ENCODE measurements around the gene SPECC1. TPM values are rescaled to one million over a fixed set of nuclear protein-coding genes. Genes with fewer than 3 reads are reported as not detected.

The SPECC1 gene
- total RNA-seq, 1 experiment from 2014 or later, result 46.4 TPM

DNA sequence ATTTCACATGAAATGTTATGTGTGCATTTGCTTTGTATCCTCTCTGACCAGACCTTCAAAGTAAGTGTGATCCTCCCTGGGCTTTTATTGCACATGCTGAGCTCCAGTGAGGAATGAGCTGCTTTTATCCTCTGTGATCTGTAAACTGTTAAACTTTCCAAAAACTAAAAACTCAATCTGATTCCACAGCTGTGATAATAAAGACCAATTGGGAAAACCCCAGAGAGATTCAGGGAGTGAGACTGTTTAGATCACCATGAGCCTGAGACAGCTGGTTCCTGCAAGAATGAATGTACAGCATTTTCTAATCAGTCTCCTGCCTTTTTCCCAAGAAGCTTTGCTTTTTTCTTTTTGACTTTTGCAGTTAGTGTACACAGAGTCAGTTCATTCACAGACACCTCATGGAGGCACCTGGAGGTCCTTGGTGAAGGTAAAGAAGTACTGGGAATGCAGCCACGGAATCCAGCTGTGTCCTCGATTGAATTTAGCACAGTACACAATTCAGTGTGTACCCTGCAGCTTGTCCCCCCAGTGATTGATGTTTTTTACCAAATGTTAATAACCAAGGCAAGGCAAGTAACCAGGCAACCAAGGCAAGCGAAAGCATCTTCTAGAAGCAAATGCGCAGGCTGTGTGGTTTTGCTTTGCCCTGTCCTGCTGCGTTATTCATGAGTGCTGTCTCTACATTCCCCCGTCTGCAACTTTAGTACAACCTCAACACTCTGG is 275.6 kb downstream of the SPECC1 start:
- H3K4me2 ChIP-seq (ENCODE audit: low read length), result no peak overlapping the region
- BruUV-seq (replicated peaks), result no TSS peak

DNA sequence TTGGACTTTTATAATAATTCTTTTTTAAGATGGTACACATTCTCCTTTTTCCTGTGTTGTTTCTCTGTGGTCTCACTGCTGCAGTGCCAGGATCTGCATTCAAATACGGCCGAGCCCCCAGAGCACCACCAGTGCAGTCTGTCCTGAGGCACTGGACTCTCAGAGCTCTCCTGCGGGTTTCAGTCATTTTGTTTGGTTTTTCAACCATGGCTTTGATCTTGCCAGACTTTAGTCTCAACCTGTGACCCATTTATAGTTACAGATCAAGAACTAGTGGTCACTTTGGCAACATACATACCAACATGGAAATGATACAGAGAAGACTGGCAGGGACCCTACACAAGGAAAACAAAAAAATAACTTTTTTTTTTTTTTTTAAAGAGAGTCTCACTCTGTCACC is 280.8 kb downstream of the SPECC1 start:
- POLR2A ChIA-PET (ENCODE audit: unreplicated experiment), result no interaction called here
- no peaks in the 10 kb centered on the region for H3K79me2 ChIP-seq (ENCODE audit: low read length)
- peaks cover 6% of the 10 kb centered on the region; the same call in 1 of the 2 replicates for H3K36me3 ChIP-seq (ENCODE audit: low read depth, low read length)
- H3K9me2 ChIP-seq (replicated peaks; ENCODE audit: low read length), result no peaks in the 10 kb centered on the region
- H3K27me3 ChIP-seq (ENCODE audit: low read length), result no peaks in the 10 kb centered on the region
- H3K4me3 ChIP-seq (ENCODE audit: low read length), result no peak overlapping the region
- no peak overlapping the region for H3K4me2 ChIP-seq (ENCODE audit: low read length)
- no peaks in the 10 kb centered on the region for H3K9me3 ChIP-seq (ENCODE audit: low read length)
- H3K4me1 ChIP-seq (ENCODE audit: insufficient read depth, low read length), result no peaks in the 10 kb centered on the region
- intact Hi-C loops (cut with micrococcal nuclease), result no loop called here
- H4K20me1 ChIP-seq (ENCODE audit: low read length), result no peaks in the 10 kb centered on the region
- no peak overlapping the region for H2AFZ ChIP-seq (ENCODE audit: low read length)
- H3K9ac ChIP-seq (ENCODE audit: low read length), result no peak overlapping the region
- CTCF ChIA-PET, result no interaction called here
- TF ChIP-seq EZH2phosphoT487 (IDR thresholded peaks at IDR 0.05; ENCODE audit: borderline replicate concordance, low read length), result no peak
- no peak for TF ChIP-seq EZH2 (IDR thresholded peaks at IDR 0.05; ENCODE audit: low read length, unreplicated experiment)
- no peak for TF ChIP-seq CTCF (conservative IDR thresholded peaks at IDR 0.05; ENCODE audit: low read depth, low read length)
- no TSS peak for BruUV-seq (replicated peaks)
- no peak for DNase-seq
- ATAC-seq, result no peak
- H3F3A ChIP-seq (ENCODE audit: low read length, unreplicated experiment), result no peaks in the 10 kb centered on the region
- H3K27ac ChIP-seq (ENCODE audit: low read length), result no peak overlapping the region

More for the DNA sequence above, 275.6 kb downstream of the SPECC1 start:
- intact Hi-C loops (cut with micrococcal nuclease), result no loop called here
- Histone ChIP-seq H3K9me3 (ENCODE audit: low read length) (no peaks in the 10 kb centered on the region), H3K4me3 (ENCODE audit: low read length) (no peak overlapping the region), H4K20me1 (ENCODE audit: low read length) (no peaks in the 10 kb centered on the region), H3K9me2 (replicated peaks; ENCODE audit: low read length) (no peaks in the 10 kb centered on the region), H3K27me3 (ENCODE audit: low read length) (no peaks in the 10 kb centered on the region), H2AFZ (ENCODE audit: low read length) (no peak overlapping the region), H3K4me1 (ENCODE audit: insufficient read depth, low read length) (no peaks in the 10 kb centered on the region), H3K79me2 (ENCODE audit: low read length) (no peaks in the 10 kb centered on the region), H3K9ac (ENCODE audit: low read length) (no peak overlapping the region), H3K27ac (ENCODE audit: low read length) (no peak overlapping the region), H3F3A (ENCODE audit: low read length, unreplicated experiment) (no peaks in the 10 kb centered on the region), H3K36me3 (ENCODE audit: low read depth, low read length) (peaks cover 7% of the 10 kb centered on the region)
- no peak for DNase-seq
- TF ChIP-seq EZH2 (IDR thresholded peaks at IDR 0.05; ENCODE audit: low read length, unreplicated experiment) (no peak), EZH2phosphoT487 (IDR thresholded peaks at IDR 0.05; ENCODE audit: borderline replicate concordance, low read length) (no peak), CTCF (conservative IDR thresholded peaks at IDR 0.05; ENCODE audit: low read depth, low read length) (no peak)
- ATAC-seq, result no peak
- CTCF ChIA-PET, result no interaction called here
- POLR2A ChIA-PET (ENCODE audit: unreplicated experiment), result no interaction called here

GRCh38 chr17:20291853-20292252 is 282.7 kb downstream of the SPECC1 start:
- H2AFZ ChIP-seq (ENCODE audit: low read length), result no peak overlapping the region
- DNase-seq (no peak), ATAC-seq (no peak)
- H4K20me1 ChIP-seq (ENCODE audit: low read length), result no peaks in the 10 kb centered on the region
- intact Hi-C loops (cut with micrococcal nuclease), result no loop called here
- H3K9me2 ChIP-seq (replicated peaks; ENCODE audit: low read length), result no peaks in the 10 kb centered on the region
- ChIA-PET POLR2A (ENCODE audit: unreplicated experiment) (no interaction called here), CTCF (no interaction called here)
- no peak overlapping the region for H3K9ac ChIP-seq (ENCODE audit: low read length)
- no peaks in the 10 kb centered on the region for H3K4me1 ChIP-seq (ENCODE audit: insufficient read depth, low read length)
- no peak overlapping the region for H3K27ac ChIP-seq (ENCODE audit: low read length)
- no peaks in the 10 kb centered on the region for H3K79me2 ChIP-seq (ENCODE audit: low read length)
- H3K4me3 ChIP-seq (ENCODE audit: low read length), result no peak overlapping the region
- H3K27me3 ChIP-seq (ENCODE audit: low read length), result no peaks in the 10 kb centered on the region
- BruUV-seq (replicated peaks), result no TSS peak
- peaks cover 3% of the 10 kb centered on the region; the same call in 1 of the 2 replicates for H3K36me3 ChIP-seq (ENCODE audit: low read depth, low read length)
- no peaks in the 10 kb centered on the region for H3K9me3 ChIP-seq (ENCODE audit: low read length)
- H3K4me2 ChIP-seq (ENCODE audit: low read length), result no peak overlapping the region
- no peak for TF ChIP-seq EZH2 (IDR thresholded peaks at IDR 0.05; ENCODE audit: low read length, unreplicated experiment)
- TF ChIP-seq CTCF (conservative IDR thresholded peaks at IDR 0.05; ENCODE audit: low read depth, low read length), result no peak
- TF ChIP-seq EZH2phosphoT487 (IDR thresholded peaks at IDR 0.05; ENCODE audit: borderline replicate concordance, low read length), result no peak
- H3F3A ChIP-seq (ENCODE audit: low read length, unreplicated experiment), result no peaks in the 10 kb centered on the region

All from PC-3 (cell line).